GM06990 (cell line): ENCODE measurements around the gene CDH4.

Experiments
- DNase-seq: peaks from one replicate; pipeline ENCODE4 v3.0.0-alpha.2; 2011; ENCODE audit not compliant: insufficient read length; ENCODE audit errors: extremely low read depth
- H3K27me3 ChIP-seq: replicated peaks from 2 replicates; pipeline ENCODE4 v1.6.0; 2011; ENCODE audit warnings: low read length; ENCODE audit not compliant: control insufficient read depth, insufficient read depth
- H3K36me3 ChIP-seq: 2 replicates; pipeline ENCODE4 v1.5.1; 2011; ENCODE audit warnings: low read length; ENCODE audit not compliant: control insufficient read depth, insufficient read depth
- H3K4me3 ChIP-seq: replicated peaks from 2 replicates; pipeline ENCODE4 v1.5.1; 2011; ENCODE audit warnings: low read depth, mild to moderate bottlenecking, control low read depth, low read length
- TF ChIP-seq, protein P1 (sequence below): IDR thresholded peaks from 2 replicates; pipeline ENCODE4 v1.5.1; 2011; ENCODE audit warnings: low read length, control low read depth, mild to moderate bottlenecking, inconsistent platforms; ENCODE audit not compliant: insufficient read depth, poor library complexity, severe bottlenecking

CDH4 gene

DNA sequence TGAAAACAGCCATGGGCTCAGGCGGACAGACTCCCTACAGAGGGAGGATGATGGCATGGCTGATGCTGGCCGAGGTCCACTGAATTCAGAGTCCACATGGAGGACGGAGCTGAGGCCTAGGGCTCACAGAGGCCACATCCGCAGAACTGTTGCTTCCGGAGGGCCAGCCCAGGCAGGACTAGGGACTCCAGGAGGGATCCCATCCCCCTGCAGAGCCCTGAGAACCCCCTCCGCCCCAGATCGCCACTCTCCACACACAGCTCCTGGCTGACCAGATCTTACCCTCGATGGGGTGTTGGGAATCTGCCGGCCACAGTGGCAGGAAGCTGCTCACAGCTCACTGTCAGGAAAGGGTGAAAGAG lies 414.4 kb downstream of the CDH4 start:
- H3K4me3 ChIP-seq, result no peak overlapping the region
- no peak for DNase-seq
- no peaks in the 10 kb centered on the region for H3K36me3 ChIP-seq
- TF ChIP-seq, protein P1, sequence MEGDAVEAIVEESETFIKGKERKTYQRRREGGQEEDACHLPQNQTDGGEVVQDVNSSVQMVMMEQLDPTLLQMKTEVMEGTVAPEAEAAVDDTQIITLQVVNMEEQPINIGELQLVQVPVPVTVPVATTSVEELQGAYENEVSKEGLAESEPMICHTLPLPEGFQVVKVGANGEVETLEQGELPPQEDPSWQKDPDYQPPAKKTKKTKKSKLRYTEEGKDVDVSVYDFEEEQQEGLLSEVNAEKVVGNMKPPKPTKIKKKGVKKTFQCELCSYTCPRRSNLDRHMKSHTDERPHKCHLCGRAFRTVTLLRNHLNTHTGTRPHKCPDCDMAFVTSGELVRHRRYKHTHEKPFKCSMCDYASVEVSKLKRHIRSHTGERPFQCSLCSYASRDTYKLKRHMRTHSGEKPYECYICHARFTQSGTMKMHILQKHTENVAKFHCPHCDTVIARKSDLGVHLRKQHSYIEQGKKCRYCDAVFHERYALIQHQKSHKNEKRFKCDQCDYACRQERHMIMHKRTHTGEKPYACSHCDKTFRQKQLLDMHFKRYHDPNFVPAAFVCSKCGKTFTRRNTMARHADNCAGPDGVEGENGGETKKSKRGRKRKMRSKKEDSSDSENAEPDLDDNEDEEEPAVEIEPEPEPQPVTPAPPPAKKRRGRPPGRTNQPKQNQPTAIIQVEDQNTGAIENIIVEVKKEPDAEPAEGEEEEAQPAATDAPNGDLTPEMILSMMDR, result no peak
- H3K27me3 ChIP-seq, result no peaks in the 10 kb centered on the region

DNA sequence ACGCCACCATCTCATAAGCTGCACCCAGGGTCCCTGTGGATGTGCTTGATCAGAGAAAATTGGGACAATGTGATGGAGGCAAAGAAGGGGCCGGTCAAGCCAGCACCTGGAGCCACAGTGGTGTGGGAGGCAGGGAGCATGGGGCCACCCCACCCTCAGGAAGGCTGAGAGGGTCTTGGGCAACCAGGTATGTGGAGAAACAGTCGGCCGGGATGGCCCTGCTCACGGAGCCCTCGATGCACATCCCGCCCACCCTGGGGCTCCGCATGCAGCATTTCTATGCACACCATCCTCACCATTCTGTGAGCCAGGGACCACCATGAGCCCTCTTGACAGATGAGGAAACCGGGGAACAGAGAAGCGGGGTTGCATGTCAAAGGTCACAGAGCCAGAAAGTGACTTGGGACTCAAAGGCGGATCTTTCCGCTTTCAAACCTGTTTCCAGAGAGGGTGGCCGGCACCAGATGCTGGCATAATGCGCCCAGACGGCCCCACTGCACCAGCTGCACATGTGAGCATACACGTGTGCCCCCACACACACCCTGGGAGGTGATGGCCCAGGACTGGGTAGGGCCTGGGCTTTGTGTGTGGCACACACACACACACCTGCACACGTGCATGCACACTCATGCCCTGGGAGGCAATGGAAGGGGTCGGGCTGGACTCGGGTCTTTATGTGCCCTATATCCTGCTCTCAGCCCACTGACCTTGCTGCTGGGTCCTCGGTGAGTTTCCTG lies 415.2 kb downstream of the CDH4 start:
- Histone ChIP-seq H3K4me3 (no peak overlapping the region), H3K27me3 (no peaks in the 10 kb centered on the region), H3K36me3 (no peaks in the 10 kb centered on the region)
- TF ChIP-seq, protein P1, result no peak
- DNase-seq, result no peak

DNA sequence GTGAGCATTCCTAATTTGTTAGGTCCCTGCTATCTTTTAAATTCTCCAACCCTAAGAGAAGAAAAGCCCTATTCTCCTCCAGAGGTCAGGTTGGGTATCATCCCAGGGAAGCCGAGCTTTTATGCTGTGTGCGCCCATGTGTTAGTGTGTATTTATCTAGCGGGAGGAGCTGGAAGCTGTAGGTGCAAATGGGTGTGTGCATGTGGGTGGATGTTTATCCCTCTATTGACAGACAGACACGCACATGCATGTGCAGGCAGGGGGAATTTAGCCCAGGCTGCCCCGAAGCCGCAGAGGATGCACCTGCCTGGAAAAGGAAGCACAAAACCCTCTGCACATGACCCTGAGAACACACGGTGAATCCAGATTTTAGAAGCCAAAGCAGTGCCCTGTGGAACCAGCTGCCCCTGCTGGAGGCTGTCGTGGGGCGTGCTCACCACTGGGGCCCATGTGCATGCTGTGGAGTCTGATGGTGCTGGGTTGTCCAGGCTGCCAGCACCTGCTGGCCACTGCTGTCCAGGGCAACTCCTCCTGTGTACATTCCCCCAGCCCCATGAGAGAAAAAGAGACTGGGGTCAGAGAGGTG lies 416.1 kb downstream of the CDH4 start:
- TF ChIP-seq, protein P1, result no peak
- Histone ChIP-seq H3K27me3 (no peaks in the 10 kb centered on the region), H3K4me3 (no peak overlapping the region), H3K36me3 (no peaks in the 10 kb centered on the region)
- no peak for DNase-seq

DNA sequence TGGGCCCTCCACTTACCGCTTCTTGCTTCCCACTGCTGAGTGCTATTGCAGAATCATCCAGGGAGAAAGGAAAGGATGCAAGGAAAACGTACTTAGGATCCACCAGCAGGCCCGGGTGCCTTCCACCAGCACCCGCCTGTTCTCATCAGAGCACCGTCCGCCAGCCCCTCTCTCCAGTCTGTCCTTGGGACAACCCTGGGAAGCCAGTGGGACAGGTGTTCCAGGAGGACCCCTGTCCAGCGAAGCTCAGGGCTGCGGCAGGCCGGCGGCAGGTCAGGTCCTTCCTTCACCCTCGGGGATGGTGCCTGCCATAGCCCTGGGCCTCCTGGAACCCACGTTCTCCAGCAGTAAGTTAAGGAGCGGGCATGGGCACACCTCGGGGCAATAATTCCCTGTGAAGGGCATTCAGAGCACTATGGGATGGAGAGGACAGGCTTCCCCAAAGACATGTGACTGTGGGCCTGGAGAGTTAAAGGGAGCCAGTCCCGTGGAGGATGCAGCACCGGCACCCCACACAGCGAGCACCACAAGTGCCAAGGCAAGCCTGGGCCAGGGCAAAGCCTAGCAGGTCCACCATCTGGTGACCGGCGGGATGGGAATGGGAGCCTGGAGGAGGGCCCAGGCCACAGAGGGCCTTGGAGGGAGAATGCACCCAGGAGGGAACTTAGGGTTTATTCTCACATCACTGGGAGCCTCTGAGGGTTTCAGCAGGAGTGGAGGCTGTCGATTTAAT lies 416.9 kb downstream of the CDH4 start:
- no peak for DNase-seq
- Histone ChIP-seq H3K4me3 (no peak overlapping the region), H3K27me3 (no peaks in the 10 kb centered on the region), H3K36me3 (no peaks in the 10 kb centered on the region)
- TF ChIP-seq, protein P1, result no peak

DNA sequence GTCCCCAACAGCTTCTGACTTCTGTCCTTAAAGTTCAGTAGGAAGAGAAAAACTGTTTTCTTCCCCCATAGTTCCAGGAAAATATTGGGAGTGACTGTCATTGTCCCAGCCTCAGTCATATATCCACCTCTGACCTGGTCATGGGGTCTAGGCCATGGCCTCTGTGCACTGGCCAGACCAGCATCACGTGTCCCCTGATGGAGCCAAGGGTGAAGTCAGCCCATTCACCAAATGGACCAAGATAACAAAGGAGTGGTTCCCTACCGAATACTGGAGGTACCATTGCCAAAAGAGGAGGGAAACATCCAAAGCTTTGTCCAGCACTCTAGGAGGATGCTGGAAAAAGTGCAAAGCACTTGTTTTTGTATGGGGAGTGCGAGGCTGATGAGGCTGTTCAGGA lies 418.2 kb downstream of the CDH4 start:
- H3K36me3 ChIP-seq, result no peaks in the 10 kb centered on the region
- H3K4me3 ChIP-seq, result no peak overlapping the region
- H3K27me3 ChIP-seq, result no peaks in the 10 kb centered on the region
- TF ChIP-seq, protein P1, result no peak
- no peak for DNase-seq
